GM19043 (cell line): ENCODE data around the gene DTWD1.
"Not testable (repeated sequence)": the region's sequence is repeated elsewhere in the genome, so short reads cannot be mapped to it uniquely, and the experiment has no call there.

ENCODE experiments used
- ATAC-seq: cut with Tn5 transposase; IDR thresholded peaks from one replicate; pipeline ENCODE4 v1.9.1; 2021; ENCODE audit warnings: low read depth; ENCODE audit not compliant: unreplicated experiment

Gene DTWD1

DNA sequence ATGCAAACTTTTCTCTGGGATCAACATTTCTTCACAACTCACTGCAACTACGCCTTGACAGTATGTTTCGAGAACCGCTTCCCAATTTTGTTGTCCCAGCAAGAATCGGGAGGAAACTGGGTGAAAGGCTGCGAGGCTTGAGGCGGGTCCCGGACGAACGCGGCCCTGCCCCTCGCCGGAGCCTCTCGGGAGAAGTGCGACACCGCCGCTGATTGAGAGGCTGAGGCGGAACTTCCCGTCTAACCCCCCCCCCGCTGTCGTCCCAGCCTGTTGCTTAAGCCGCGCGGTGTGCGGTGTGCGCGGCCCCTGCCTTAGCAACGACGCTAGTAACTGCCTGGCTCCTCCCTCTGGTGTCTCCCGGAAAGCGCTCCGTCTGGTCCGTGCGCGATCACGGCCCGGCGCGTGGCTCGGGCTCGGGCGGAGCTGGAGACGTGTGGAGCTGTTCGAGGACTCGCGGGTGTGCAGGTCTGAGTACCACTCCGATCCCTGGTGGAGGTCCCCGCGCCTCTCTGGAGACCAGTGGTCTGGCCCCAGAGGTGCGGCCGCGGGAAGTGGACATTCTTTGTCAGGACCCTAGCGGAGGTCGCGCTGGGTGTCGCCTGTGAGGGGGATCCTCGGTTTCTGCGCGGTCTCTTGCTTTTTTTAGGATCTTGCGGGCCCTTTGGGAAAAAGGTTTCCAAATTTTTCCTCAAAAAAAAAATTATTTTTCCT is at the start of gene DTWD1, which contains the start of gene FAM227B:
TSS of gene DTWD1 (plus strand) at position 391 of the 711 bp plus-strand sequence. CDS start 4,120 bp downstream, outside the sequence.
TSS of gene FAM227B (minus strand) at position 161 of the 711 bp plus-strand sequence. CDS start 5,647 bp downstream, outside the sequence.
- peak; percentile 98 for ATAC-seq

GRCh38 chr15:49573421-49573820 is 47.4 kb upstream of the DTWD1 start:
- no peak for ATAC-seq

DNA sequence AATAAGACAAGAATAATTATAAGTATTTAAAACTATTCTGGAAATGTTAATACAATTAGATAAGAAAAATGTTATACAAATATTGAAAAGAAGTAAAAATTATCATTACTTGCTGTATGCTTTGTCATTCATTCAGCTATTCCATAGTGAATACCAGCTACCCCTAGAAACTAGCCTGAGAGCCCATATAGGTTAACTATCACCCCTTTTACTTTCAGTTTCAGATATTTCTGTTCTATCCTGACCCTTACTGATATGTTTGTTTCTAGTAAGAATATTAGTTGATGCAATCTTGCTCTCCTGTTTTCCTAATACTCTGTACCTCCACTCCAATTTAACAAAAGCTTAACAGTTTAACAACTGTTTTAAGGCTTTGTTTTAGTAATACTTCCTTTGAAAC is 31.8 kb upstream of the DTWD1 start:
- ATAC-seq = peak; percentile 78

DNA sequence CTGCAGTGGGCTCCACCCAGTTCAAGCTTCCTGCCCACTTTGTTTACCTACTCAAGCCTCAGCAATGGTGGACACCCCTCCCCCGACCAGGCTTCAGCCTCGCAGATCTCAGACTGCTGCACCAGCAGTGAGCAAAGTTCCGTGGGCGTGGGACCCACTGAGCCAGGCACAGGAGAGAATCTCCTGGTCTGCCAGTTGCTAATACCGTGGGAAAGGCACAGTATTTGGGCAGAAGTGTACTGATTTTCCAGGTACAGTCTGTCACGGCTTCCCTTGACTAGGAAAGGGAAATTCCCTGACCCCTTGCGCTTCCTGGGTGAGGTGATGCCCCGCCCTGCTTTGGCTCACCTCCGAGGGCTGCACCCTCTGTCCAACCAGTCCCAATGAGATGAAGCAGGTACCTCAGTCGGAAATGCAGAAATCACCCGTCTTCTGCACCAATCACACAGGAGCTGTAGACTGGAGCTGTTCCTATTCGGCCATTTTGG is 28.0 kb upstream of the DTWD1 start:
- not testable (repeated sequence) for ATAC-seq

DNA sequence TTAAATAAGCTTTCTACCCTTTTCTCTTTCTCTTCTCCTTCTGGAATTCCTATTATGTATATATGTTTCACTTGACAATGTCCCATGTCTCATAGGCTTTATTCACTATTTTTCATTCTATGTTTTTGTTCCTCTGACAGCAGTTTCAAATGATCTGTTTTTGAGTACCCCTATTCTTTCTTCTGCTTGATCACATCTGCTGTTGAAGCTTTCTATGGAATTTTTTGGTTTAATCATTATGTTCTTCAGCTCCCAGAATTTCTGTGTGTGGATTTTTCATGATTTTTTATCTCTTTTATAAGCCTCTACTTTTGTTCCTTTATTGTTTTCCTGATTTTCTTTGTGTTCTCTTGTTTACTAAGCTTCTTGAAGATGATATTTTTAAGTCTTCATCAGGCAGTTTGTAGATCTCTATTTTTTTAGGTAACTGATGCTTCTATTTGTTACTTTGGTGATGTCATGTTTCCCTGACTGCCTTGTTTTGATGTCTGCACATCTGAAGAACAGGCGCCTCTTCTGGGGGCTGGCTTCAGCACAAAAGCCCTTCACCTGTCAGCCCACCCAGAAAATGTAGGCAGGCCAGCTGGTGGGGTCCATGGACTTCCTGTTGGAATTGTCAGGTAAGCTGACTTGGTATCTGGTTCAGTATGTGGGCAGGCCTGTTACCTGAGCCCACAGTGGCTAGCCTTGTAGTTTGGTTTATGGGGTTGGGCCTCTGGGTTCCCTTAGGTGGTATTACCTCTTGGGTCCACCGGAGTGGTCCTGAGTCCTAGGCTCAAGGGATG is 16.0 kb upstream of the DTWD1 start:
- ATAC-seq = no peak

DNA sequence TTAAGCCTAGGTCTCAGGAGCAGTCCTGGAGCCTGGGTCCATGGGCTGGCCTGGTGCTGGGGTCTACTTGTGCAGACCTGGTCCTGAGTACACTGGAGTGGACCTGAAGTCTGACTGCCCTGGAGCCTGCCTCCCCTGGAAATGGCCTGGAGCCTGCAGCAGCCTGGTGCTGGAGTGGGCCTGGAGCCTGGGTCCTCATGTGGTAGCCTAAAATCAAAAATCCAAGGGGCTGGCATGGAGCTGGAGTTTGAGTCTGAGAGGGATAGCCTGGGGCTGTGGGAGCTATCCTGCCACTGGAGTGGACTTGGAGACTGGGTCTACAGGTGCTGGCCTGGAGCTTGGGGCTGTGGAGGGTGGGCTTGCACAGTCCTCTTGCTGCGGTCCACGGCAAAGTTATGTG is 15.3 kb upstream of the DTWD1 start:
- ATAC-seq = no peak

DNA sequence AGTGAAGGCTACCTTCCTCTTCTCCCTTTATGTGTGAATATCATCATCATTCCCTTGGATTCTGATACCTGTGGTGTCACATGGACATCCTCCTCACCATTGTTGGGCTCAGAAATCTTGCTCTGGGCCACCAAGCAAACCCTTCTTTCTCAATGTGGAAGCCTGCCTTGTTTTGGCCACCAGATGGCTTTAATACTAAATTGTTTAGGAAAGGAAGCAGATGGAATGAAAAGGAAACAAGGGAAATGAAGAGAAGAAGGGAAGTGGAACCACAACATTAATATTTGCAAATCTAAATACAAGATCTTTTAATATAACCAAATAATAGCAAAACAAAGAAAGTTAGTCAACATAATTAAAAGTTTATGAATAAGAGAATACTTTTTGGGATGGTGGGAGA is 14.3 kb upstream of the DTWD1 start:
- no peak for ATAC-seq

GRCh38 chr15:49610157-49610918 is 10.5 kb upstream of the DTWD1 start:
- no peak for ATAC-seq

- ATAC-seq = not testable (repeated sequence)
Measured at GRCh38 chr15:49612240-49612639, 8.6 kb upstream of the DTWD1 start.

- no peak for ATAC-seq
Measured at GRCh38 chr15:49619226-49619625, 1.6 kb upstream of the DTWD1 start.

- ATAC-seq = no peak
Measured at GRCh38 chr15:49620199-49620598, 649 bp upstream of the DTWD1 start.

DNA sequence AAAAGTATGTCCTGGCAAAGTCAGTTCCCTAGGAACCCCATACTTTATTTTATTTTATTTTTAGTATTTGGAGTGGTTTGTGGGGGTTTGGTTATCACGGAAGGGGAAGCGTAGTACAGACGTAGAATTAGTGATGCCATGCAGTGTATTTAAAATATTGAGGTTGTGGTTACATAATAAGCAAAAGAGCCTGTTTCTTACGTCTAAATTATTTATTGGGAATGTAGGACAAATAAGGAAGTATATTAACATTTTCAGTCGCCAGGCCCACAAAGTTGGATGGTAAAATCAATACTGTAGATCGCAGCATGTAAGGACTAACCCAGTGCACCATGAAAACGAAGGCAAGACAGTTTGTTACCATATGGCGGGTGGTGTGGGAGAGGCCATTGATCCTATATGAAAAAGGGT is 558 bp downstream of the DTWD1 start:
- ATAC-seq = no peak

DNA sequence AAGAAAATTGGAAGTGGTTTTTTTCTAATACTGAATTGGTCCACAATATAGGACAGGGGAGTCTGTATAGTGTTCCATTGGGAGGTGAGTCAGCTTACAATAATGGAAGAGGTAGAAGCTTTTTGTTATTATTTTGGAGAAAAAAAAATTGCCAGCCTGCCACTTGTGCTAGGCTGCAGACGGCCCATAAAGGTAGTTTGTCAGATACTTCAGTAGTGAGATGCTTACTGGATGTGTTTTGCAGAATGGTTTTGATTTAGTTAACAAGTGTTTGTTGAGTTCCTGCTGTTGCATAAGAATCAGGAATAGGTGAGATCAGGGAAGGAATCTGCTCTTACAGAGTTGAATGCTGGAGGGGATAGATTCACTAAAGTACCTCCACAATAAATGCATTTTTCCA is 1.0 kb downstream of the DTWD1 start:
- ATAC-seq = no peak

- ATAC-seq = no peak
Measured at GRCh38 chr15:49622561-49622960, 1.7 kb downstream of the DTWD1 start.

DNA sequence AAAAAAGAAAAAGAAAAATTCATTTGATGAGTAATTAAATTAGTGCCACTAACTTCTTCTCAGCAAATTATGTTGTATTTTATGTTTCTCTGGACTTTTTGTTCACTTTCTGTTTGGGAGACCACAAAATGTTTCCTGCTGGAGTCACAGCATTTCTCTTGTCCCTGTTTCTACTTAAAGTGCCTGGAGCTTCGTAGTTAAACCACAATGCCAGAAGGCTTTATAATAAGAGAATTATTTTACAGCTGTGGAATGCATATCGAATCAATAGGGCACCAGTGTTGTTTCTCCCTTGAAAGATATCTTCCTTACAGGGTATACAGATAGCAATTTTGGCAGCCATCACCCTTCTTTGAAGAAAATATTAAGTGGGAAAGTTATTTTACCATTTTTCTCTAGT is 3.2 kb downstream of the DTWD1 start:
- no peak for ATAC-seq

- ATAC-seq = no peak
Measured at GRCh38 chr15:49625460-49626036, 4.7 kb downstream of the DTWD1 start.

DNA sequence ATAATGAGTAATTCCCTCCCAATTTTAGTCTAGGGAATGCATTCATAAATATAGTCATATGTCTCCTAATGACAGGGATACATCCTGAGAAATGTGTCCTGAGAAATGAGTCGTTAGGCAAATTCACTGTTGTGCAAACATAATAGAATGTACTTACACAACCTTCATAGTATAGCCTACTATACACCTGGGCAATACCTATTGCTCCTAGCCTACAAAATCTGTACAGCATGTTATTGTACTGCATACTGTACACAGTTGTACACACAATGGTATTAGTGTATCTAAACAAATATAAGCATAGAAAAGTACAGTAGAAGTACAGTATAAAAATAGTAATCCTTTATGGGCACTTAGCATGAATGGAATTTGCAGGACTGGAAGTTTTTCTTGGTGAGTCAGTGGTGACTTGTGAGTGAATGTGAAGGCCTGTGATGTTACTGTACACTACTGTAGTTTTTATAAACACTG is 6.6 kb downstream of the DTWD1 start:
- no peak for ATAC-seq

GRCh38 chr15:49628379-49628778 is 7.5 kb downstream of the DTWD1 start:
- no peak for ATAC-seq

DNA sequence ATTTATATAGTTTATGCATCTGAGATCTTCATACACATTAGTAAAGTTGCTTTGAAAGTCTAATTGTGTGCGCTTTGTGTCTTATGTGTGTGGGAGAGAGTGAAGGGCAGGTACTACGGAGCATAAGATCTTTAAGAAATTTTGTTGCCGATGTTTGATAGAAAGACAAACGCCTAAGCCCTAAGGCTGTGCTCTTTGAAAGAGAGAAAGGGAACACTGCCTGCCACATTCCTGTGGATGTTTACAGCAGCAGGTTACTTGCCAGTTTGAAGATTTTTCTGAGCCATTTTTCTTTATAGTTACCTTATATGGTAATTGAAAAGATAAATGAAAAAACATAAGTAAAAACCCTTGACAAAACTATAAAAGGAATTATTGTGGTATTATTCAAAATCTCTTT is 17.0 kb downstream of the DTWD1 start:
- no peak for ATAC-seq

- no peak for ATAC-seq
Measured at GRCh38 chr15:49644364-49644794, 23.5 kb downstream of the DTWD1 start.
